Measurements from ENCODE around the gene GRAP. TPM values are rescaled to one million over a fixed set of nuclear protein-coding genes. Genes with fewer than 3 reads are reported as not detected.

The GRAP gene
- total RNA-seq, 1 experiment from 2014 or later: 0.21 TPM

GRCh38 chr17:19006698-19007097 is 40.1 kb downstream of the GRAP start:
- DNase-seq (ENCODE audit: low read depth, low spot score): no peak
- POLR2A ChIA-PET: no interaction called here
- no TSS peak for BruUV-seq (replicated peaks)
- in situ Hi-C loops (cut with HindIII; ENCODE audit: low pct_unique_long_range_greater_than_20kb, low sequenced_read_pairs) (no loop called here), intact Hi-C loops (cut with micrococcal nuclease; ENCODE audit: unreplicated experiment) (no loop called here)
- TF ChIP-seq SIN3A (IDR thresholded peaks at IDR 0.05; ENCODE audit: borderline replicate concordance, insufficient read depth, low read depth, low read length) (no peak), CTCF (IDR thresholded peaks at IDR 0.05) (no peak), POLR2AphosphoS5 (IDR thresholded peaks at IDR 0.05; ENCODE audit: low read depth, low read length) (no peak), REST (IDR thresholded peaks at IDR 0.05; ENCODE audit: insufficient read depth in 1 of 2, low read depth in 2 of 2, low read length in 1 of 2) (no peak), TCF7L2 (IDR thresholded peaks at IDR 0.05; ENCODE audit: low read depth, low read length) (no peak)
- no peak for ATAC-seq
- Histone ChIP-seq H3K27ac (ENCODE audit: low read length) (no peak overlapping the region), H3K27me3 (ENCODE audit: control insufficient read depth, insufficient read depth, low read length) (no peaks in the 10 kb centered on the region), H3K4me3 (ENCODE audit: low read depth in 2 of 2, low read length in 2 of 2) (no peak overlapping the region), H3K36me3 (ENCODE audit: control insufficient read depth, insufficient read depth, low read length) (no peaks in the 10 kb centered on the region; the same call in 1 of the 2 replicates), H3K9me3 (ENCODE audit: control insufficient read depth, insufficient read depth, low read depth, low read length) (no peaks in the 10 kb centered on the region), H3K4me1 (ENCODE audit: control insufficient read depth, insufficient read depth, low read length) (peaks cover 6% of the 10 kb centered on the region)
- CTCF ChIA-PET: no interaction called here

- H3K4me3 ChIP-seq (ENCODE audit: low read depth in 2 of 2, low read length in 2 of 2): no peak overlapping the region
- TF ChIP-seq TCF7L2 (IDR thresholded peaks at IDR 0.05; ENCODE audit: low read depth, low read length) (no peak), POLR2AphosphoS5 (IDR thresholded peaks at IDR 0.05; ENCODE audit: low read depth, low read length) (no peak)
- ATAC-seq: no peak
- CTCF ChIA-PET: no interaction called here
- H3K36me3 ChIP-seq (ENCODE audit: control insufficient read depth, insufficient read depth, low read length): no peaks in the 10 kb centered on the region; the same call in 1 of the 2 replicates
- in situ Hi-C loops (cut with HindIII; ENCODE audit: low pct_unique_long_range_greater_than_20kb, low sequenced_read_pairs) (no loop called here), intact Hi-C loops (cut with micrococcal nuclease; ENCODE audit: unreplicated experiment) (no loop called here)
- peaks cover 9% of the 10 kb centered on the region for H3K4me1 ChIP-seq (ENCODE audit: control insufficient read depth, insufficient read depth, low read length)
- BruUV-seq (replicated peaks): no TSS peak
- H3K9me3 ChIP-seq (ENCODE audit: control insufficient read depth, insufficient read depth, low read depth, low read length): no peaks in the 10 kb centered on the region
- no peak for DNase-seq (ENCODE audit: low read depth, low spot score)
- POLR2A ChIA-PET: no interaction called here
- no peak overlapping the region for H3K27ac ChIP-seq (ENCODE audit: low read length)
- H3K27me3 ChIP-seq (ENCODE audit: control insufficient read depth, insufficient read depth, low read length): no peaks in the 10 kb centered on the region
Measured at GRCh38 chr17:19005789-19006430, 40.8 kb downstream of the GRAP start.

GRCh38 chr17:19005137-19005773 is 41.5 kb downstream of the GRAP start:
- H3K36me3 ChIP-seq (ENCODE audit: control insufficient read depth, insufficient read depth, low read length): no peaks in the 10 kb centered on the region; the same call in 1 of the 2 replicates
- intact Hi-C loops (cut with micrococcal nuclease; ENCODE audit: unreplicated experiment) (no loop called here), in situ Hi-C loops (cut with HindIII; ENCODE audit: low pct_unique_long_range_greater_than_20kb, low sequenced_read_pairs) (no loop called here)
- H3K27ac ChIP-seq (ENCODE audit: low read length): peak overlapping the region; percentile 93
- TF ChIP-seq CTCF (IDR thresholded peaks at IDR 0.05) (no peak), REST (IDR thresholded peaks at IDR 0.05; ENCODE audit: insufficient read depth in 1 of 2, low read depth in 2 of 2, low read length in 1 of 2) (no peak), SIN3A (IDR thresholded peaks at IDR 0.05; ENCODE audit: borderline replicate concordance, insufficient read depth, low read depth, low read length) (no peak), TCF7L2 (IDR thresholded peaks at IDR 0.05; ENCODE audit: low read depth, low read length) (no peak), POLR2AphosphoS5 (IDR thresholded peaks at IDR 0.05; ENCODE audit: low read depth, low read length) (no peak)
- DNase-seq (ENCODE audit: low read depth, low spot score) (no peak), ATAC-seq (no peak)
- ChIA-PET CTCF (no interaction called here), POLR2A (no interaction called here)
- no peaks in the 10 kb centered on the region for H3K9me3 ChIP-seq (ENCODE audit: control insufficient read depth, insufficient read depth, low read depth, low read length)
- no peaks in the 10 kb centered on the region for H3K27me3 ChIP-seq (ENCODE audit: control insufficient read depth, insufficient read depth, low read length)
- H3K4me3 ChIP-seq (ENCODE audit: low read depth in 2 of 2, low read length in 2 of 2): peak overlapping the region; percentile 61 to 69
- BruUV-seq (replicated peaks): no TSS peak
- peaks cover 9% of the 10 kb centered on the region for H3K4me1 ChIP-seq (ENCODE audit: control insufficient read depth, insufficient read depth, low read length)

Data from Panc1 (cell line).